ENCODE results near the gene ZSWIM5.
"Not testable (repeated sequence)": the region's sequence is repeated elsewhere in the genome, so short reads cannot be mapped to it uniquely, and the experiment has no call there.

The ZSWIM5 gene

GRCh38 chr1:45205910-45206721, at the start of gene ZSWIM5:
Gene ZSWIM5, minus strand, starts transcription at chr1:45206605. Its CDS starts 255 bp downstream, at chr1:45206350.
- peak; percentile 28 for DNase-seq

- no peak for DNase-seq
Measured at GRCh38 chr1:45254490-45254889, 48.1 kb upstream of the ZSWIM5 start.

- no peak for DNase-seq
Measured at GRCh38 chr1:45250544-45250943, 44.1 kb upstream of the ZSWIM5 start.

- not testable (repeated sequence) for DNase-seq
Measured at GRCh38 chr1:45248004-45248403, 41.6 kb upstream of the ZSWIM5 start.

- no peak for DNase-seq
Measured at GRCh38 chr1:45246760-45247159, 40.4 kb upstream of the ZSWIM5 start.

GRCh38 chr1:45246359-45246758, 40.0 kb upstream of the ZSWIM5 start:
- DNase-seq, result not testable (repeated sequence)

GRCh38 chr1:45244660-45245059, 38.3 kb upstream of the ZSWIM5 start:
- no peak for DNase-seq

GRCh38 chr1:45243476-45244343, 37.3 kb upstream of the ZSWIM5 start:
- no peak for DNase-seq

GRCh38 chr1:45238846-45239245, 32.4 kb upstream of the ZSWIM5 start:
- DNase-seq, result no peak

GRCh38 chr1:45236136-45236535, 29.7 kb upstream of the ZSWIM5 start:
- no peak for DNase-seq

GRCh38 chr1:45230537-45230936, 24.1 kb upstream of the ZSWIM5 start:
- no peak for DNase-seq

GRCh38 chr1:45225598-45225997, 19.2 kb upstream of the ZSWIM5 start:
- no peak for DNase-seq

- DNase-seq, result not testable (repeated sequence)
Measured at GRCh38 chr1:45223710-45224109, 17.3 kb upstream of the ZSWIM5 start.

GRCh38 chr1:45221716-45222115, 15.3 kb upstream of the ZSWIM5 start:
- DNase-seq, result no peak

- DNase-seq, result no peak
Measured at GRCh38 chr1:45216861-45217260, 10.5 kb upstream of the ZSWIM5 start.

- DNase-seq, result no peak
Measured at GRCh38 chr1:45216200-45216541, 9.8 kb upstream of the ZSWIM5 start.

- DNase-seq, result no peak
Measured at GRCh38 chr1:45215485-45216199, 9.2 kb upstream of the ZSWIM5 start.

- DNase-seq, result no peak
Measured at GRCh38 chr1:45213892-45214291, 7.5 kb upstream of the ZSWIM5 start.

GRCh38 chr1:45211076-45211475, 4.7 kb upstream of the ZSWIM5 start:
- DNase-seq, result no peak

- DNase-seq, result no peak
Measured at GRCh38 chr1:45206808-45207623, 611 bp upstream of the ZSWIM5 start.

GRCh38 chr1:45205011-45205909, 1.1 kb downstream of the ZSWIM5 start:
- DNase-seq, result no peak
